SIG-M5 (cell line): ENCODE data around the gene ZCCHC3.

Experiments
- DNase-seq: peaks from one replicate; lab custom pipeline; 2025; lab: John Stamatoyannopoulos, UW

Gene ZCCHC3

GRCh38 chr20:343107-343506 lies 45.7 kb downstream of the ZCCHC3 start:
- no peak for DNase-seq

- DNase-seq: no peak
Observed at GRCh38 chr20:346033-346639, 48.8 kb downstream of the ZCCHC3 start.

GRCh38 chr20:346640-347316 lies 49.4 kb downstream of the ZCCHC3 start, which contains the start of gene NRSN2:
TSS of gene NRSN2 (plus strand) at chr20:347111. CDS start at chr20:349644, 2,533 bp downstream.
- DNase-seq: no peak

- DNase-seq: no peak
Observed at GRCh38 chr20:347317-347639, 49.9 kb downstream of the ZCCHC3 start.

GRCh38 chr20:347640-348484 lies 50.5 kb downstream of the ZCCHC3 start:
- no peak for DNase-seq

GRCh38 chr20:348972-349841 lies 51.8 kb downstream of the ZCCHC3 start:
- DNase-seq: no peak
